BLaER1 (cell line): Measurements from ENCODE around the gene DNHD1.

Source experiments
- H3K27ac ChIP-seq: shearing (Covaris generic); formaldehyde crosslinking; 2 replicates; pipeline ENCODE4 v1.8.1; 2022
- H3K27me3 ChIP-seq: shearing (Covaris generic); formaldehyde crosslinking; 2 replicates; pipeline ENCODE4 v1.8.1; 2022
- H3K36me3 ChIP-seq: shearing (Covaris generic); formaldehyde crosslinking; 2 replicates; pipeline ENCODE4 v1.8.1; 2022
- H3K4me1 ChIP-seq: shearing (Covaris generic); formaldehyde crosslinking; 2 replicates; pipeline ENCODE4 v1.8.1; 2022
- H3K4me2 ChIP-seq: shearing (Covaris generic); formaldehyde crosslinking; 2 replicates; pipeline ENCODE4 v1.8.1; 2022
- H3K4me3 ChIP-seq: shearing (Covaris generic); formaldehyde crosslinking; 2 replicates; pipeline ENCODE4 v1.8.1; 2022
- H3K9ac ChIP-seq: shearing (Covaris generic); formaldehyde crosslinking; 2 replicates; pipeline ENCODE4 v1.8.1; 2022
- H3K9me3 ChIP-seq: shearing (Covaris generic); formaldehyde crosslinking; 2 replicates; pipeline ENCODE4 v1.8.1; 2022
- H4K20me1 ChIP-seq: shearing (Covaris generic); formaldehyde crosslinking; 2 replicates; pipeline ENCODE4 v1.8.1; 2022
- Cebpa-rat ChIP-seq: shearing (Covaris generic); IDR thresholded peaks from 2 replicates; pipeline ENCODE4 v1.8.1; 2022

DNHD1 gene

GRCh38 chr11:6559369-6559768, 62.3 kb downstream of the DNHD1 start:
- H3K27me3 ChIP-seq: no peaks in the 10 kb centered on the region
- H4K20me1 ChIP-seq: no peaks in the 10 kb centered on the region
- H3K4me3 ChIP-seq: no peak overlapping the region
- no peak for TF ChIP-seq Cebpa-rat
- H3K27ac ChIP-seq: no peak overlapping the region
- H3K36me3 ChIP-seq: peaks cover 28% of the 10 kb centered on the region
- no peaks in the 10 kb centered on the region for H3K9me3 ChIP-seq
- H3K4me1 ChIP-seq: no peaks in the 10 kb centered on the region
- no peak overlapping the region for H3K9ac ChIP-seq
- H3K4me2 ChIP-seq: no peak overlapping the region

DNA sequence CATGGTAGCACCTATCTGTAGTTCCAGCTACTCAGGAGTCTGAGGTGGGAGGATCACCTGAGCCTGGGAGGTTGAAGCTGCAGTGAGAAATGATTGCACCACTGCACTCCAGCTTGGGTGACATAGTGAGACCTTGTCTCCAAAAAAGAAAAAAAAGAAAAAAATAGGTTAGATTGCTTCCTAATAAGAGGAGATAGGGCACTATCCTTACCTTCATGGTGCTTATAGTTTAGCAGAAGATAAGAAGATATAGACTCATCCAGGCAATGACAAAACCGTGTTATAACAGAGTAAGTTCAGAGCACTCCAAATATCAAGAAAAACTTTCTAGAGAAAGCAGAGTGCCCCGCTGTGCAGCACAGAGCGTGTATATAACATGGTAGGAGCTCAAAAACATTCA, 64.2 kb downstream of the DNHD1 start:
- H3K36me3 ChIP-seq: peaks cover 33% of the 10 kb centered on the region
- no peaks in the 10 kb centered on the region for H3K4me1 ChIP-seq
- no peak for TF ChIP-seq Cebpa-rat
- H3K27ac ChIP-seq: no peak overlapping the region
- no peaks in the 10 kb centered on the region for H3K27me3 ChIP-seq
- no peaks in the 10 kb centered on the region for H4K20me1 ChIP-seq
- no peak overlapping the region for H3K4me3 ChIP-seq
- no peaks in the 10 kb centered on the region for H3K9me3 ChIP-seq
- no peak overlapping the region for H3K9ac ChIP-seq
- H3K4me2 ChIP-seq: no peak overlapping the region

- no peaks in the 10 kb centered on the region for H3K4me1 ChIP-seq
- H3K9ac ChIP-seq: no peak overlapping the region
- H3K27ac ChIP-seq: no peak overlapping the region
- H3K36me3 ChIP-seq: peaks cover 46% of the 10 kb centered on the region
- no peaks in the 10 kb centered on the region for H3K9me3 ChIP-seq
- H3K4me3 ChIP-seq: no peak overlapping the region
- no peak for TF ChIP-seq Cebpa-rat
- H3K4me2 ChIP-seq: no peak overlapping the region
- H4K20me1 ChIP-seq: no peaks in the 10 kb centered on the region
- no peaks in the 10 kb centered on the region for H3K27me3 ChIP-seq
These were observed 66.1 kb downstream of the DNHD1 start for GRCh38 chr11:6563121-6563619.

DNA sequence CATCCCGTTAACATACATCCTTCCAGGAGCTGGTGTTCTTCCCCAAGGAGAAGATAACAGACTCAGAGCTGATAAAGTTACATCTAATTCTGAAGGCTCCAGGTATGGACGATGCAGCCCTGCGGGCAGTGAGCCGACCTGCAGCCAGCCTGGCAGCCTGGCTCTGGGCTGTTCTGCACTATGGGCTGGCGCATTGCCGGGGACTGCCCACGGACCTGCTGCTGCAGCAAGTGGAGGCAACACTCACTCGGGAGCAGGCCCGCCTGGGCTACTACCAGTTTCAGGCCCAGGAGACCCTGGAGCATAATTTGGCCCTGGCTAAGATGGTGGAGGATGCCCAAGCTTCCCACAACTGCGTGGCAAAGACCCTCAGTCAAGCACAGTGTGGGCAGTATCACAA, 66.6 kb downstream of the DNHD1 start:
- peaks cover 44% of the 10 kb centered on the region; the same call in 1 of the 2 replicates for H3K36me3 ChIP-seq
- no peak overlapping the region for H3K27ac ChIP-seq
- no peaks in the 10 kb centered on the region for H3K4me1 ChIP-seq
- no peak for TF ChIP-seq Cebpa-rat
- H3K4me2 ChIP-seq: no peak overlapping the region
- H3K27me3 ChIP-seq: no peaks in the 10 kb centered on the region
- no peaks in the 10 kb centered on the region for H3K9me3 ChIP-seq
- H3K9ac ChIP-seq: no peak overlapping the region
- no peak overlapping the region for H3K4me3 ChIP-seq
- no peaks in the 10 kb centered on the region for H4K20me1 ChIP-seq

GRCh38 chr11:6565325-6565724, 68.2 kb downstream of the DNHD1 start:
- H3K36me3 ChIP-seq: peaks cover 49% of the 10 kb centered on the region
- H3K9ac ChIP-seq: no peak overlapping the region
- no peaks in the 10 kb centered on the region for H3K9me3 ChIP-seq
- H4K20me1 ChIP-seq: no peaks in the 10 kb centered on the region
- no peaks in the 10 kb centered on the region for H3K4me1 ChIP-seq
- no peaks in the 10 kb centered on the region for H3K27me3 ChIP-seq
- no peak for TF ChIP-seq Cebpa-rat
- no peak overlapping the region for H3K4me2 ChIP-seq
- H3K27ac ChIP-seq: no peak overlapping the region
- H3K4me3 ChIP-seq: no peak overlapping the region

DNA sequence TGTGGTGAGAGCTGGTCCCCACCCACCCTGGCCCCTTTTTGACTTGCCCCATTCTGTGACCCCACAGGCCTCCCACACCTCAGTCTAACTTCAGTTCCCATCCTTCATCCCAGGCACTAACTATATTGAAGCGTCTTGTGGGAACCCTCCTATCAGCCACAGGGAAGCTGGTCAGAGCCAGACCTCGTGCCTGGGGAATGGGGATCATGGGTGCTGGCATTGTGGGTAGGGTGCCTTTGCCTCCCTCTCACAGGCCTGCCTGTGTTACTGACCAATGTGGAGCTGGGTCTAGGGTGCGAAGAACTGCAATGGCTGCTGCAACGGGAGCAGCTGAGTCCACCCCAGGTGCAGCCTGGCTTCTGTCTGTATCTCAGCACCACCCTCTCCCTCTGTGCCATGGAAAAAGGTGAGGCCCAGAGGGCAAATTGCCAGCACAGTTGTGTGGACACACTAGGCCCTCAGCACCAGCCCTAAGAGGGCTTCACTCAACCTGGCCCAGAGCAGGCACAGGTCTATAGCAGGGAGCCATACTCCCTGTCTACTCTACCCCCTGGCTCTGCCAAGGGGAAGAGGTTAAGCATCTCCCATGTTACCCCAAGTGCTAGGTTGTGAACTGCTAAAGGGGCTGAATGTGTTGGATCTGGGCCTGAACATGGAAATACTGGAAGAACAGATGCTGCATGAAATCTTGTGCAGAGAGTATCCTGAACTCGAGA, 69.1 kb downstream of the DNHD1 start:
- H3K4me3 ChIP-seq: no peak overlapping the region
- H3K36me3 ChIP-seq: peaks cover 57% of the 10 kb centered on the region
- H4K20me1 ChIP-seq: no peaks in the 10 kb centered on the region
- TF ChIP-seq Cebpa-rat: no peak
- H3K4me1 ChIP-seq: no peaks in the 10 kb centered on the region
- no peaks in the 10 kb centered on the region for H3K27me3 ChIP-seq
- H3K9me3 ChIP-seq: peaks cover 7% of the 10 kb centered on the region
- no peak overlapping the region for H3K9ac ChIP-seq
- H3K27ac ChIP-seq: no peak overlapping the region
- no peak overlapping the region for H3K4me2 ChIP-seq

DNA sequence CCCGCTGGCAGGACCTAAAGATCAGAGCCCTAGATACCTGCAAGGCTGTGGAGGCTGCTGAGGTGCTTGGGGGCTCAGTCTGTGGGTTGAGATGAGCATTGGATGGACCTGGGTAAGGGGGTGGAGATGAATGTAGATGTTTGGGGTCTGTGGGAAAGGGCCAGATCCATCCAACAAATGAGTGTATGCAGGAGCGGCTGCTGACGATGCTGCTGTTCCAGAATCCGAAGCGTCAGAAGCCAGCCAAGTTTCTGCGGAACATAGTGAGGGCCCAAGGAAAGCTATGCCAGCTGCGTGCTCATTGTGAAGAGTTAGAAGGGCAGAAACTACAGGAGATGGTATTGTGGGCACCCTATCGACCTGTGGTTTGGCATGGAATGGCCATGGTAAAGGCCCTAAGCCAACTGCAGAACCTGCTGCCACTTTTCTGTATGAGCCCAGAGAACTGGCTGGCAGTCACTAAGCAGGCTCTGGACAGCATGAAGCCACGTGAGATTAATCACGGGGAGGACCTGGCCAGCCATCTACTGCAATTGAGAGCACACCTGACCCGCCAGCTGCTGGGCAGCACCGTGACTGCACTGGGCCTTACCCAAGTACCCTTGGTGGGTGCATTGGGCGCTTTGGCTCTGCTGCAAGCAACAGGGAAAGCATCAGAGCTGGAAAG, 69.8 kb downstream of the DNHD1 start:
- no peak for TF ChIP-seq Cebpa-rat
- H3K36me3 ChIP-seq: peaks cover 64% of the 10 kb centered on the region
- no peak overlapping the region for H3K27ac ChIP-seq
- no peak overlapping the region for H3K4me2 ChIP-seq
- no peaks in the 10 kb centered on the region for H3K4me1 ChIP-seq
- H4K20me1 ChIP-seq: no peaks in the 10 kb centered on the region
- H3K4me3 ChIP-seq: no peak overlapping the region
- peaks cover 14% of the 10 kb centered on the region for H3K9me3 ChIP-seq
- no peak overlapping the region for H3K9ac ChIP-seq
- no peaks in the 10 kb centered on the region for H3K27me3 ChIP-seq

- Histone ChIP-seq H3K27ac (no peak overlapping the region), H3K36me3 (peaks cover 64% of the 10 kb centered on the region), H3K4me3 (no peak overlapping the region), H4K20me1 (no peaks in the 10 kb centered on the region), H3K9me3 (peaks cover 16% of the 10 kb centered on the region), H3K4me2 (no peak overlapping the region), H3K4me1 (no peaks in the 10 kb centered on the region), H3K27me3 (no peaks in the 10 kb centered on the region), H3K9ac (no peak overlapping the region)
- no peak for TF ChIP-seq Cebpa-rat
These were observed 70.3 kb downstream of the DNHD1 start for GRCh38 chr11:6567371-6567745.

DNA sequence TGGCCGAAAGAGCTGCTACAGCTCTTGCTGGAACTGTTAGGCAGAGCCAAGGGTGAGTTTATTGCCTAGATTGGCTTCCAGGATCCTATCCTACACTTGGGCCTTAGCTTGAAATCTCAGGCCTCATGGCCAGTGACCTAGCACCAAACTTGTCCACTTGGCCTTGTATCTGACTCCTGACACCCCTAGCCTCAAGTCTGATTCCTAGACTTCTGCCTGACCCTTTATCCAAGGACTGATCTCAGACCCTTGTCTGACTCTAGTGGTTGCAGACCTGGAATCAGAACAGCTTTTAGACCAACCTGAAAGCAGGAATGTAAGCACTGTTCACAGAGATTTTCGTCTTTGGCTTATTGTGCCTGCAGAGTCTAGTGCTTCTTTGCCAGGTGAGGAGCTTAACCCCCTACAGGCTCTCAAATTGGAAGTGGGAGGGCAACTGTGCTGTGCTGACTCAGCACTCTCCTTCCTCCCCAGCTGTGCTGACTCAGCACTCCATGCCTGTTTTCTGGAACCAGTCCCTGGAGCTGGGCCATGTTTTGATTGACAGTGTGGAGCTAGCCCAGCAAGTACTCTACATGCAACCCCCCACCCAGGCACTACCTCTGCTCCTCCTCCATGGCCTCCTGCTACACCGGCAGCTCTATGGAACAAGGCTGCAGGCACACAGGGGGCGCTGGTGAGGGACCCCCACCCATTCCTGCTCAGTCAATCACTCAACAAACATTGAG, 71.3 kb downstream of the DNHD1 start:
- Histone ChIP-seq H3K4me1 (no peaks in the 10 kb centered on the region), H3K27ac (no peak overlapping the region), H3K27me3 (no peaks in the 10 kb centered on the region), H3K9ac (no peak overlapping the region), H3K4me3 (no peak overlapping the region), H3K4me2 (no peak overlapping the region), H4K20me1 (no peaks in the 10 kb centered on the region), H3K9me3 (peaks cover 16% of the 10 kb centered on the region), H3K36me3 (peaks cover 64% of the 10 kb centered on the region)
- no peak for TF ChIP-seq Cebpa-rat

- Histone ChIP-seq H3K4me2 (no peak overlapping the region), H3K9ac (no peak overlapping the region), H3K4me3 (no peak overlapping the region), H3K27me3 (no peaks in the 10 kb centered on the region), H3K27ac (no peak overlapping the region), H3K36me3 (peaks cover 52% of the 10 kb centered on the region), H4K20me1 (no peaks in the 10 kb centered on the region), H3K9me3 (peaks cover 16% of the 10 kb centered on the region), H3K4me1 (no peaks in the 10 kb centered on the region)
- TF ChIP-seq Cebpa-rat: no peak
These were observed 72.6 kb downstream of the DNHD1 start for GRCh38 chr11:6569706-6570105.
